Measurements from ENCODE around the gene VHLL. TPM values are rescaled to one million over a fixed set of nuclear protein-coding genes. Genes with fewer than 3 reads are reported as not detected.

The VHLL gene
- total RNA-seq, 1 experiment from 2014 or later = 1.1 TPM

DNA sequence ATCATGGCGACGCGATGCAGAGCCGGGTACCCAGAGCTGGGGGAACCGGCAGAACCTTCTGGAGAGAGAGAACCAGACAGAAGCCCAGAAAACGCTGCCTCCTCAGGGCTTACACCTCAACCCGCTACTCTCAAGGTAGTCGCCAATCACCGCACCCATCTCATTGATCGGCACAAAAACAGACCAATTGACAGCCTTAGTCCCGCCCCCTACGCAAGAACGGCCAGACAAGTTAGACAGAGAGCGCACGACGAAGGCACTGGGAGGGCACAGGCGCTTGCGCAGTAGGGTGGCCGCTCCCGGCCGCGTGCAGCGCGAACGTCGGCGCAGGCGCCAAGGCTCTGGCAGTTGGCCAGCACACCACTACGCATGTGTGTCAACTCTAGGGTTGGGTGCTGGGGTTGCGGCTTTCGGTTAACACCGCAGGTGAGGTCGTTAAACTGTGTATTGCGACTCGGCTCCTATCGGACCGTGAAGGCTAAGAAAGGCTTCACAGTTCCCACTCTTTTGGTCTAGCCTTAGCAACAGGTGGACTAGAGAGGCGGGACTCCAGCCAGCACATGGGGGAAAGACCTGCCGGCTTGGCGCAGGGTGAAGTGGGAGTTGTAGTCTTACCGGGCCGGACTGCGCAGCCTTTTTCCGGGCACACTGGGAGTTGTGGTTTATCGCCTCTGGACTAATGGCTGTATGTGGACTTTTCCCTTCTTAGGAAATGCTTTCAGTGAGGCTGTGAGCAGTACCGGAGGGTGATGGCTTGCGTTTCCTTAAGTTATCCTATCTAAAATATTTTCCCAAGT is 39.3 kb upstream of the VHLL start, which contains the start of the genes CCT3 and TSACC:
TSS of gene CCT3 (minus strand) at position 113 of the 797 bp plus-strand sequence. CDS start at position 5, 108 bp downstream.
TSS of gene TSACC (plus strand) at position 347 of the 797 bp plus-strand sequence. CDS start 1,232 bp downstream, outside the sequence.
- intact Hi-C loops (cut with micrococcal nuclease) = no loop called here
- CTCF ChIA-PET = no interaction called here
- peak within 1 kb of the TSS; percentile 89 for H2AFZ ChIP-seq (ENCODE audit: low read length)

DNA sequence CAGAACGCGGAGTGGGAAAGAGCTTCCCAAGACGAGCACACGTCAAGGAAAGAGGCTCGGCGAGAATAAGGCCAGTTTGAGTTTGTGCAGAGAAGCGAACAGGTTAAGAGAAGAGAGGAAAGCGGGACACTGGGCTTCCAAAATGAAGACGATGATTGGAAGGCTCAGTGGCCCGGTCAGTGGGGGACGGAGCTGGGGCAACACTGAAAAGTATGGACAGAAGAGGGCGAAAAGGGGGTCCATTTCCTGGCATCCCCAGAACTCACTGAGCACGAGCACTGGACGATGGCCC is 38.7 kb upstream of the VHLL start:
- CTCF ChIA-PET = no interaction called here
- H2AFZ ChIP-seq (ENCODE audit: low read length) = peak overlapping the region; percentile 52

More for the DNA sequence above, 39.3 kb upstream of the VHLL start, which contains the start of the genes CCT3 and TSACC:
- POLR2A ChIA-PET (ENCODE audit: unreplicated experiment) = interaction anchor here (0.6 kb wide), 1 partner anchor 376 kb away, joined by 3 read pairs; no protein-coding TSS in a partner anchor
- DNase-seq (peak; percentile 100), ATAC-seq (peak; percentile 95)
- H3K27ac ChIP-seq (ENCODE audit: low read length) = peak within 1 kb of the TSS; percentile 82
- no peaks in the 10 kb centered on the region for H3F3A ChIP-seq (ENCODE audit: low read length, unreplicated experiment)
- peaks cover 32% of the 10 kb centered on the region for H4K20me1 ChIP-seq (ENCODE audit: low read length)
- no peaks in the 10 kb centered on the region for H3K9me3 ChIP-seq (ENCODE audit: low read length)
- peaks cover 24% of the 10 kb centered on the region for H3K36me3 ChIP-seq (ENCODE audit: low read depth, low read length)
- peak within 1 kb of the TSS; percentile 98 for H3K4me3 ChIP-seq (ENCODE audit: low read length)
- no peaks in the 10 kb centered on the region for H3K27me3 ChIP-seq (ENCODE audit: low read length)
- TF ChIP-seq CTCF (conservative IDR thresholded peaks at IDR 0.05; ENCODE audit: low read depth, low read length) = no peak
- H3K79me2 ChIP-seq (ENCODE audit: low read length) = peaks cover 47% of the 10 kb centered on the region
- H3K9ac ChIP-seq (ENCODE audit: low read length) = peak within 1 kb of the TSS; percentile 94
- peaks cover 13% of the 10 kb centered on the region for H3K4me1 ChIP-seq (ENCODE audit: insufficient read depth, low read length)
- no peaks in the 10 kb centered on the region for H3K9me2 ChIP-seq (replicated peaks; ENCODE audit: low read length)
- BruUV-seq (replicated peaks) = no TSS peak
- peak within 1 kb of the TSS; percentile 94 for H3K4me2 ChIP-seq (ENCODE audit: low read length)

More for the DNA sequence above, 38.7 kb upstream of the VHLL start:
- Histone ChIP-seq H3K36me3 (ENCODE audit: low read depth, low read length) (peaks cover 27% of the 10 kb centered on the region), H3K27ac (ENCODE audit: low read length) (peak overlapping the region; percentile 41), H4K20me1 (ENCODE audit: low read length) (peaks cover 32% of the 10 kb centered on the region), H3K4me3 (ENCODE audit: low read length) (peak overlapping the region; percentile 98), H3K9me3 (ENCODE audit: low read length) (no peaks in the 10 kb centered on the region), H3K9ac (ENCODE audit: low read length) (peak overlapping the region; percentile 94), H3K27me3 (ENCODE audit: low read length) (no peaks in the 10 kb centered on the region), H3K79me2 (ENCODE audit: low read length) (peaks cover 50% of the 10 kb centered on the region), H3K4me2 (ENCODE audit: low read length) (peak overlapping the region; percentile 94), H3F3A (ENCODE audit: low read length, unreplicated experiment) (no peaks in the 10 kb centered on the region), H3K4me1 (ENCODE audit: insufficient read depth, low read length) (peaks cover 13% of the 10 kb centered on the region), H3K9me2 (replicated peaks; ENCODE audit: low read length) (no peaks in the 10 kb centered on the region)
- BruUV-seq (replicated peaks) = no TSS peak
- TF ChIP-seq EZH2phosphoT487 (IDR thresholded peaks at IDR 0.05; ENCODE audit: borderline replicate concordance, low read length) (no peak), EZH2 (IDR thresholded peaks at IDR 0.05; ENCODE audit: low read length, unreplicated experiment) (no peak), CTCF (conservative IDR thresholded peaks at IDR 0.05; ENCODE audit: low read depth, low read length) (no peak)
- intact Hi-C loops (cut with micrococcal nuclease) = no loop called here
- POLR2A ChIA-PET (ENCODE audit: unreplicated experiment) = interaction anchor here (0.6 kb wide), 1 partner anchor 377 kb away, joined by 3 read pairs; no protein-coding TSS in a partner anchor
- ATAC-seq (peak; percentile 0; the same call in 1 of the 2 replicates), DNase-seq (no peak)
